Measurements from ENCODE around the gene SLC12A1.

- TF ChIP-seq CTCF (IDR thresholded peaks at IDR 0.05) (no peak), POLR2A (IDR thresholded peaks at IDR 0.05) (no peak)
Measured at GRCh38 chr15:48168616-48169015, 37.5 kb upstream of the SLC12A1 start.

Data from lower leg skin (tissue), 3 donors.